Activated T-helper 1 cell treated with anti-CD3 and anti-CD28 coated beads, Interleukin-12 subunit alpha, Interleukin-12 subunit beta, Interleukin-2, Interleukin-4 antibody, amounts not matched to agents 30 ng/mL and 10 ng/mL and 1 ng/mL, durations not matched to agents 14 hours and 24 hours and 36 hours (primary cell): Measurements from ENCODE around the gene CUL3. TPM values are rescaled to one million over a fixed set of nuclear protein-coding genes. Genes with fewer than 3 reads are reported as not detected.
"Not testable (repeated sequence)": the region's sequence is repeated elsewhere in the genome, so short reads cannot be mapped to it uniquely, and the experiment has no call there.

Source experiments
- DNase-seq: peaks from one replicate; pipeline ENCODE4 v3.0.0; 2021; ENCODE audit warnings: low spot score
- H3K27ac Mint-ChIP-seq: one replicate; pipeline ENCODE4 v1.8.0; 2021; ENCODE audit warnings: mild to moderate bottlenecking, mixed read lengths
- H3K27me3 Mint-ChIP-seq: one replicate; pipeline ENCODE4 v1.8.0; 2022; ENCODE audit warnings: mild to moderate bottlenecking, moderate library complexity, mixed read lengths; ENCODE audit not compliant: insufficient read depth
- H3K36me3 Mint-ChIP-seq: one replicate; pipeline ENCODE4 v1.8.0; 2021; ENCODE audit warnings: low read depth, mixed read lengths
- H3K4me1 Mint-ChIP-seq: one replicate; pipeline ENCODE4 v1.8.0; 2021; ENCODE audit warnings: low read depth, mixed read lengths
- H3K4me3 Mint-ChIP-seq: one replicate; pipeline ENCODE4 v1.8.0; 2021; ENCODE audit warnings: mild to moderate bottlenecking, moderate library complexity, mixed read lengths
- H3K9me3 Mint-ChIP-seq: one replicate; pipeline ENCODE4 v1.8.0; 2021; ENCODE audit warnings: mixed read lengths
- intact Hi-C: fragments of 100-400 bp; cut with micrococcal nuclease; formaldehyde crosslinking; loops from one replicate; pipeline ENCODE4 v1.15.1; 2024
- total RNA-seq: library from RNA; stranded (reverse); gene quantifications from 2 replicates; pipeline ENCODE4 v1.2.3, GENCODE V29; 2022

Gene CUL3
- total RNA-seq, 1 donor from 2014 or later = 97.1 TPM

DNA sequence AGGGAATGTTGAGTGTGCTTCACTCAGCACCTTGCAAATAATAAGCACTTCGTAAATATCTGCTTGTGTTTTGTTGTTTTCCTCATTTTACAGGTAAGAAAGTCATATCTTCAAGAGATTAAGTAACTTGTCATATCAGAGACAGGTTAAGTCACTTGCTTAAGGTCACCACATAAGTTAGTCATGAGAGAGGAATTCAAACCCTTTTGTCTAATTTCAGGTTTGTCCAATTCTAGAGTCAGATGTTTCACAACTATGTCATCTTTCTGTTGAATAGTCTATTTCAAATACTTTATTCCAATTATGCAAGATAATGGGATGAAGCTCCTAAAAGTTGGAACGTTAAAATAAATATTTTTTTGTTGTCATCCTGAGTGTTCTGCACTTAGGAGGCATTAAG lies 13.5 kb upstream of the CUL3 start:
- Mint-ChIP-seq H3K27ac (no peak overlapping the region), H3K4me1 (peaks cover 9% of the 10 kb centered on the region), H3K9me3 (no peaks in the 10 kb centered on the region), H3K4me3 (no peak overlapping the region), H3K27me3 (peaks cover 9% of the 10 kb centered on the region), H3K36me3 (no peaks in the 10 kb centered on the region)
- intact Hi-C loops = no loop called here
- no peak for DNase-seq

DNA sequence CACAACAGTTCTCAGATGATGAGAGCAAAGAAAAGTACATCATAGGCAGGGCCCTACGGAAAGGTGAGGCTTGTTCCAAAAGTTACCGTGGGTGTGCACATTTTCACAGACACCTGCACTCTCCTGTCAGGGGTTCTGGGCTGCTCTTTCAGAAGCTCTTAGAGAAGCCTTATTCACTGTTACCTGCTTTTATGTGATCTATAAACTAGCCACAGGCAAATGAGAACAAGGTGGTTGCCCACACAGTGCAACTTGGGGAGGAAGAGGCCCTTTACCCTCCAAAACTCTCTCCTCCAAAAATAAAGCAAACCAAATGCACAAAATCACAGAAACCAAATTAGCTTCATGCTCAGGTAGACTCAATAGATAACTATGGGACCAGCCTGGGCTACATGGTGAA lies 11.1 kb upstream of the CUL3 start:
- no peak overlapping the region for H3K4me3 Mint-ChIP-seq
- peaks cover 7% of the 10 kb centered on the region for H3K27me3 Mint-ChIP-seq
- H3K4me1 Mint-ChIP-seq = no peaks in the 10 kb centered on the region
- intact Hi-C loops = no loop called here
- no peaks in the 10 kb centered on the region for H3K36me3 Mint-ChIP-seq
- H3K9me3 Mint-ChIP-seq = no peaks in the 10 kb centered on the region
- H3K27ac Mint-ChIP-seq = no peak overlapping the region
- no peak for DNase-seq

DNA sequence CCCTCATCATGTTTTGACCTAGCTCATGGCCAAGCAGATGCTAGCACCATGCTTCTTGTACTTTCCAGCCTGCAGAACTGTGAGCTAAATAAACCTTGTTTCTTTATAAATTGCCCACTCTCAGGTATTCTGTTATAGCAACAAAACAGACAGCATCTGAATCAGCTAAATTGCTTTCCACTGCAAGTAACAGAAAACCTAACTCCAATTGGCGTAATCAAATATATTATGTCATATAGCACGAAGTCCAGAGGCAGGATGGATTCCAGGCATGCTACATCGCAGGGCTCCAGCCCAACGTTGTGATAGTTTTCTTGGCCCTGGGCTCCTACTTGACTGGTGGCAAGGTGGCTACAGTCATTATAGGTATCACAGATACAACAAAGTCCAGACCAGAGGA lies 10.4 kb upstream of the CUL3 start:
- H3K27me3 Mint-ChIP-seq = peaks cover 9% of the 10 kb centered on the region
- H3K9me3 Mint-ChIP-seq = no peaks in the 10 kb centered on the region
- no peaks in the 10 kb centered on the region for H3K4me1 Mint-ChIP-seq
- H3K4me3 Mint-ChIP-seq = no peak overlapping the region
- no peaks in the 10 kb centered on the region for H3K36me3 Mint-ChIP-seq
- intact Hi-C loops = no loop called here
- DNase-seq = no peak
- no peak overlapping the region for H3K27ac Mint-ChIP-seq

DNA sequence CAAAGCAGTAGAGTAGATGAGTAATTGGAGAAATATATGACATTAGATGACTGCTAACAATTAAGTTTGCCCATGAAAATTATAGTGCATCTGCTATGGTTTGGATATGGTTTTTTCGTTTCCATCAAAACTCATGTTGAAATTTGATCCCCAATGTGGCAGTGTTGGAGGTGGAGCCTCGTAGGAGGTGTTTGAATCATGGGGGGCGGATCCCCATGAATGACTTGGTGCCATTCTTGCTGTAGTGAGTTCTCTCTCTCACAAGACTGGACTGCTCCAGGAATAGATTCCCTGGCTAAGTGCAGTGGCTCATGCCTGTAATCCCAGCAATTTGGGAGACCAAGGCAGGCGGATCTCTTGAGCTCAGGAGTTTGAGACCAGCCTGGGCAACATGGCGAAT lies 9.7 kb upstream of the CUL3 start:
- Mint-ChIP-seq H3K4me1 (no peaks in the 10 kb centered on the region), H3K27me3 (peaks cover 9% of the 10 kb centered on the region), H3K4me3 (no peak overlapping the region), H3K27ac (no peak overlapping the region), H3K36me3 (no peaks in the 10 kb centered on the region), H3K9me3 (no peaks in the 10 kb centered on the region)
- intact Hi-C loops = no loop called here
- no peak for DNase-seq

DNA sequence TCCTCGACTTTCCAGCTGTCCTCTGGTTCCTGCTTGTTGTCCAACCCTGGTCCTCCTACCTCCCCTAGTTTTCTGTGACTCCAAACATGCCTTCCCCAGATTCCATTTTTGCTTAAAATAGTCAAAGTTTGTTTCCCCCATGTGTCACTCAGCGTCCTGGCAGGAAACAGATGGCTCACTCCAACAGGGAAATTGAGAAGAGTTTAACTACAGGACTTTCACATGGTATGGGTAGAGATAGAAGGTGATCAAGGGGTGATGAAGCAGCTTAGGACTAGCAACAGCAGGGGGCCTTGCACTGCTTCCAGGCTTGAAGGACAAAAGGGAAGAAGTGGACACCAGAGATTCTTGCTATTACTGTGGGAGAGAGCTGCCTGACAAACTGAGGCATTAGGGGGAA lies 6.1 kb upstream of the CUL3 start:
- H3K36me3 Mint-ChIP-seq = no peaks in the 10 kb centered on the region
- intact Hi-C loops = no loop called here
- DNase-seq = no peak
- no peak overlapping the region for H3K4me3 Mint-ChIP-seq
- no peak overlapping the region for H3K27ac Mint-ChIP-seq
- H3K9me3 Mint-ChIP-seq = no peaks in the 10 kb centered on the region
- peaks cover 18% of the 10 kb centered on the region for H3K4me1 Mint-ChIP-seq
- peaks cover 5% of the 10 kb centered on the region for H3K27me3 Mint-ChIP-seq

DNA sequence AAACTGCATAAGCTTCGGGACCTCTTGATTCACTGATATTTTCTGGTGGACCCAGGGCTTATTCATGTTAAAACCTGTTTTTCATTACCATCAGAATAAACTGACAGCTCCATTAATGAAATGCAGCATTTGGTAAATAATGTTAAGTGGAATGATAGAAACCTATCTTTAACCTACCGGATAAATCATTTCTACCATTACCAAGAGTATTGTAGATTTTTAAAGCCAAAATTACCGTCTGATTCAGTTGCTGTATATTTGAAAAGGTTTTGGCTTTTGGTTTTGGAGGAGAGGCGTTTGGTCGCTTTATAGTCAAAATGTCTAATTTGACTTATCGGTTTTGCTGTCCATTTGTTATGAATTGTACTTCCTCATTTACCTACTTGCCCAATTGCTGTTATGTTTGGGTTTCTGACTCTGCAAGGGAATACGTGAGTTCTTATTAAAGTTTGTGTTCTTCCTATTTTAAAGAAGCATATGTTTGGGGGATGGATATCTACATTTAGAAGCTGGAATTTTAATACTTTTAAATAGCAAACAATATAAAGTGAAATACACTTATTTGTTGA lies 1.0 kb upstream of the CUL3 start:
- intact Hi-C loops = loop anchor here (5.0 kb wide), 4 partner anchors 184 to 1929 kb away; partner anchors contain the start of genes ACSL3, FAM124B and FARSB
- Mint-ChIP-seq H3K4me3 (peak overlapping the region; percentile 87), H3K36me3 (peaks cover 13% of the 10 kb centered on the region), H3K27ac (peak overlapping the region; percentile 90), H3K27me3 (peaks cover 2% of the 10 kb centered on the region), H3K9me3 (no peaks in the 10 kb centered on the region), H3K4me1 (peaks cover 38% of the 10 kb centered on the region)
- DNase-seq = no peak

DNA sequence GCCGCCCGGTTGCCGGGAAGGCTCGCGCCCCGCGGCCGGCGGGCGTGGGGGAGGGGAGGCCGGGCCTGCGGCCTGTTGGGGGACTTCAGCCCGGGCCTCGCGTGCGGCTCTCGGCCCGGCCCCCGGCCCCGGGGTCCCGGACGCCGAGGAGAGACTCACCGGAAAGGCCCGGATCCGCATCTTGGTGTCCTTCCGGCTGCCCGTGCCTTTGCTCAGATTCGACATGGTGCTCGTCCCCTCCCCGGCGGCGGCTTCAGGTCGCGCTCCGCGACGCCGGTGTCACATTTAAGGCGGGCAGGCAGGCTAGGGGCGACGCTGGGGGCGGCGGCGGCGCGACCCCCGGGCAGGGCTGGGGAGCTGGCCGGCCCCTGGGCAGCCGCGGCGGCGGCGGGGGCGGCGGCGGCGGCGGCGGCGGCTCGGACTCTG lies 365 bp downstream of the CUL3 start:
- H3K27ac Mint-ChIP-seq = peak overlapping the region; percentile 92
- no peaks in the 10 kb centered on the region for H3K9me3 Mint-ChIP-seq
- peak; percentile 59 for DNase-seq
- peak overlapping the region; percentile 84 for H3K4me3 Mint-ChIP-seq
- no peaks in the 10 kb centered on the region for H3K27me3 Mint-ChIP-seq
- peaks cover 18% of the 10 kb centered on the region for H3K36me3 Mint-ChIP-seq
- intact Hi-C loops = loop anchor here (1.0 to 5.0 kb wide), 15 partner anchors 8 to 1927 kb away; partner anchors contain the start of genes ACSL3, FAM124B, FARSB and MRPL44
- peaks cover 51% of the 10 kb centered on the region for H3K4me1 Mint-ChIP-seq

DNA sequence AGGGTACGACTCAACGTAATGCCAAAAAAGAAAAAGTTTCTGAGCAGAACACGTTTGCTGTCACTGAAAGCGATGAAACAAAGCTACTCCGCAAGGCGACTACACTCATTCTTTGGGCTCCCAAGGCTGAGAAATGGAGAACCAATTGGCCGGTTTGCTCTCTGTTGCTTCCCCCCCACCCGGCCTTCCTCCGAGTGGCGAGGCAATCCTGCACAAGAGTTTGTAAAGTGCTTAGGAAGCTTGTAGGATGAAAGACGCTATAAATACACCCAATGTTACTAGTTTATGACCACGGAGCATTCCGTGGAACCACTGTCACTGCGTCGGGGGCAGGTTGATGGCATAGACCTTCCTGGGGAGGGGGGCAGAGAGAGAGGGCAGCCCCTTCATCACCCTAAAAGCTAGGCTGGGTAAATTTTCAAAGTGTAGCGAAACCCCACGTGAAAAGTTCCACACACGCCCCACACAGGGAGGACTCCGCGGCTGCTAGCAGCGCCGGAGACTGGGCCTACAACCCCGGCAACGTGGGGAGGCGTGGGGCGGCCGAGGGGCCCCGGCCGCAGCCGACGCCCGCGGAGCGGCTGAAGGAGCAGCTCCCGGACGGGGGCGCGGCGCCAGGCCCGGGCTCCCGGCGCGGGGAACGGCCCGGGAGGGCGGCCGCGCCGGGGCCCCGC lies 915 bp downstream of the CUL3 start:
- Mint-ChIP-seq H3K4me1 (peaks cover 56% of the 10 kb centered on the region), H3K4me3 (peak overlapping the region; percentile 97), H3K27me3 (no peaks in the 10 kb centered on the region), H3K9me3 (no peaks in the 10 kb centered on the region), H3K27ac (peak overlapping the region; percentile 96), H3K36me3 (peaks cover 20% of the 10 kb centered on the region)
- intact Hi-C loops = loop anchor here (1.0 to 2.0 kb wide), 3 partner anchors 8 to 67 kb away; no protein-coding TSS in a partner anchor
- peak; percentile 10 for DNase-seq

DNA sequence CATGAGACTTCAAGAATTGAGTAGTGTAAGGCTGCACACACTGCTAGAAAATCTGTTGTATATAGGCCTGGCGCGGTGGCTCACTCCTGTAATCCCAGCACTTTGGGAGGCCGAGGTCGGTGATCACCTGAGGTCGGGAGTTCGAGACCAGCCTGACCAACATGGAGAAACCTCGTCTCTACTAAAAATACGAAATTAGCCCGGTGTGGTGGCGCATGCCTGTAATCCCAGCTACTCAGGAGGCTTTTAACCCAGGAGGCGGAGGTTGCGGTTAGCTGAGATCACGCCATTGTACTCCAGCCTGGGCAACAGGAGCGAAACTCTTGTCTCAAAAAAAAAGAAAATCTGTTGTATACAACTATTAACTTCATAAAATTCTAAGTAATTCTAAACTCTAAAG lies 2.1 kb downstream of the CUL3 start:
- H3K27me3 Mint-ChIP-seq, DNase-seq, H3K9me3 Mint-ChIP-seq, H3K27ac Mint-ChIP-seq, intact Hi-C loops: not testable (repeated sequence)
- Mint-ChIP-seq H3K4me1 (peaks cover 54% of the 10 kb centered on the region), H3K36me3 (peaks cover 20% of the 10 kb centered on the region), H3K4me3 (peak overlapping the region; percentile 97)

DNA sequence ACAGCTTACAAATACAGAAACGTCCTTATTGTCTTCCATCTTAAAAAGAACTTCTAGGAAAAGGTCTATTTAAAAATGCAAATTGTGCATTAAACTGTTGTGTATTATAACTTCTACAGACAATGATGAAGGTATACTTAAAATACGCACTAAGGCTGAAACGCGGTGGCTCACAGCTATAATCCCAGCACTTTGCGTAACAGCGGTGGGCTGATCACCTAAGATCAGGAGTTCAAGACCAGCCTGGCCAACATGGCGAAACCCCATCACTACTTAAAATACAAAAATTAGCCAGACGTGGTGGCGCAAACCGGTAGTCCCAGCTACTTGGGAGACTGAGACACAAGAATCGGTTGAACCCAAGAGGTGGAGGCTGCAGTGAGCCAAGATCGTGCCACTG lies 4.9 kb downstream of the CUL3 start:
- peaks cover 21% of the 10 kb centered on the region for H3K36me3 Mint-ChIP-seq
- no peaks in the 10 kb centered on the region for H3K9me3 Mint-ChIP-seq
- H3K27me3 Mint-ChIP-seq = no peaks in the 10 kb centered on the region
- H3K27ac Mint-ChIP-seq = no peak overlapping the region
- H3K4me3 Mint-ChIP-seq = no peak overlapping the region
- no peak for DNase-seq
- intact Hi-C loops = no loop called here
- peaks cover 64% of the 10 kb centered on the region for H3K4me1 Mint-ChIP-seq

DNA sequence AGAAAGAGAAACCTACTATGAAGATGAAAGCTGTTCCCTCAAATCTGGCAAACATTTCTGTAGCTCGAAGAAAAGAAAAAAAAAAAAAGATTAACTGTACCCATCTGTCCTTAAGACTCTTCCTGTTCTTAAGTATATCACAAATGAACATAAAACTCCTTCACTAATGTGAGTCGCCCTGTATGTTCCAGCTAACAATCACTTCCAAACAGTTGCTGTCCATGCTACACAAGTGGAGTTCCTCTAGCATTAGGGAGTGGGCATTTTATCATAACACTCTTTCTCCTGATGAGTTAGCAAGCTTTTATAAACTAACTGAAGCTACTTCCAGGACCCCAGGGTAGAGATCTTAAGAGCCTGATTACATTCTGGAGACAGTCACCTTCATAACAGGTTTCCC lies 5.8 kb downstream of the CUL3 start:
- Mint-ChIP-seq H3K36me3 (peaks cover 22% of the 10 kb centered on the region), H3K27ac (no peak overlapping the region), H3K27me3 (no peaks in the 10 kb centered on the region), H3K4me1 (peaks cover 72% of the 10 kb centered on the region), H3K9me3 (no peaks in the 10 kb centered on the region), H3K4me3 (no peak overlapping the region)
- intact Hi-C loops = no loop called here
- no peak for DNase-seq

DNA sequence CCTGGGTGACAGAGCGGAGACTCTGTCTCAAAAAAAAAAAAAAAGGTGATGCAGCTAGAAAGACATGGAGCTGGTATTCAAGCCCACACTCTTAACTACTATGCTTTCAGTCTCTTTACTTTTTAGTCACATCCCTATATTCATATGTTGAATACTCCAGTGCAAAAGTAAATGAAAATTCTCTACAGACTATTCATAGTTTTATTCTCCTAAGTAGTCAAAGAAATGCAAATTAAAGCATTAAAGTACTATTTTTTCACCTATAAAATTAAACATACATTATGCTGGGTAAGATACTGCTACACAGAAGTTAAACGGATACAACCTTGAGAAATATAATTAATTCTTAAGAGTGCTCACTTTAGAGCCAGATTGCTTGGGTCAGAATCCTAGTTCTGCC lies 7.6 kb downstream of the CUL3 start:
- no peaks in the 10 kb centered on the region for H3K9me3 Mint-ChIP-seq
- no peak overlapping the region for H3K27ac Mint-ChIP-seq
- no peaks in the 10 kb centered on the region for H3K27me3 Mint-ChIP-seq
- H3K4me1 Mint-ChIP-seq = peaks cover 65% of the 10 kb centered on the region
- peaks cover 13% of the 10 kb centered on the region for H3K36me3 Mint-ChIP-seq
- H3K4me3 Mint-ChIP-seq = no peak overlapping the region
- DNase-seq = no peak
- intact Hi-C loops = no loop called here

DNA sequence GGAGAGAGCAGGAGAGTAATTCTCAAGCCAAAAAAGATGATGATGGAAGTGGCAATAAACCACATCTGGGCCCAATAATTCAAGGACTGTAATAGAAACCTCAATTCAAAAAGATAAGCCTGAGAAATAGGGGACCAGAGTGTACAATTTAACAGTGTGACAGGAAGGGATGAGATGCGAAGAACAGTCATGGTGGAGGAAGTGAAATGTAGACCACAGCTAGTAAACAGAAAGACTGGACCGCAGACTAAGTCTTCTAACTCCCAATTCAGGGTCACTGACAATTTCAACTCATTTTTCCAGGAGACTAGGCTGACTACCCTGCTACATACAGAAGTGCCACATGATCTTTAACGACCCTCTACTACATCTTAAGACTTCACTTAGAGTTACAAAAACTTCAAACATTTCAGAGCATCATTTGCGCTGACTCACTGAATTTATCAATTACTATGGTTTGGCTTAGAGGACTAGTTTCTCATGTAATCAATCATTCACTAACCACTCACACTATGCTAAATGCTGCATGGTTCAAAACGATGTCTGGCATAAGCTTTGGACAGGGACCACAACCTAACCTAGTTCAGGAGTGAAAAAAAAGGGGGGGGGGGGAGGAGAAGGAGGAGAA lies 9.0 kb downstream of the CUL3 start:
- DNase-seq = no peak
- Mint-ChIP-seq H3K9me3 (no peaks in the 10 kb centered on the region), H3K27ac (no peak overlapping the region), H3K36me3 (peaks cover 12% of the 10 kb centered on the region), H3K4me3 (peak overlapping the region; percentile 3), H3K4me1 (peaks cover 72% of the 10 kb centered on the region), H3K27me3 (no peaks in the 10 kb centered on the region)
- intact Hi-C loops = loop anchor here (1.0 kb wide), 1 partner anchor 8 kb away; no protein-coding TSS in a partner anchor
